HFF-Myc (cell line): ENCODE data around the gene TEX55.
"Not testable (repeated sequence)": the region's sequence is repeated elsewhere in the genome, so short reads cannot be mapped to it uniquely, and the experiment has no call there.

Experiments used
- DNase-seq: peaks from one replicate; pipeline ENCODE4 v3.0.0-alpha.2; 2011; ENCODE audit warnings: low read depth; ENCODE audit errors: extremely low read depth
- H3K4me3 ChIP-seq: replicated peaks from 2 replicates; pipeline ENCODE4 v1.5.1; 2011; ENCODE audit warnings: low read depth, mild to moderate bottlenecking, control low read depth, low read length
- CTCF ChIP-seq: IDR thresholded peaks from 2 replicates; pipeline ENCODE4 v1.5.1; 2012; ENCODE audit warnings: mild to moderate bottlenecking, low read depth, low read length, control low read depth; ENCODE audit errors: missing control alignments

Gene TEX55

GRCh38 chr3:119160815-119161214 lies 14.8 kb downstream of the TEX55 start:
- TF ChIP-seq CTCF, result no peak
- no peak overlapping the region for H3K4me3 ChIP-seq
- no peak for DNase-seq

- no peak for DNase-seq
- H3K4me3 ChIP-seq, result no peak overlapping the region
- no peak for TF ChIP-seq CTCF
Measured at GRCh38 chr3:119161240-119161639, 15.3 kb downstream of the TEX55 start.

- not testable (repeated sequence) for H3K4me3 ChIP-seq, DNase-seq
Measured at GRCh38 chr3:119164745-119165144, 18.8 kb downstream of the TEX55 start.

- no peak overlapping the region for H3K4me3 ChIP-seq
- TF ChIP-seq CTCF, result no peak
- DNase-seq, result no peak
Measured at GRCh38 chr3:119170821-119171220, 24.9 kb downstream of the TEX55 start.

- TF ChIP-seq CTCF, result no peak
- H3K4me3 ChIP-seq, result no peak within 1 kb of the TSS
- DNase-seq, result no peak
Measured at GRCh38 chr3:119173325-119173724, 27.4 kb downstream of the TEX55 start, which contains the start of gene UPK1B. Gene UPK1B (plus strand): TSS chr3:119173598. CDS start chr3:119186742, 13,144 bp downstream.

- TF ChIP-seq CTCF, result no peak
- no peak for DNase-seq
- H3K4me3 ChIP-seq, result no peak overlapping the region
Measured at GRCh38 chr3:119175872-119176756, 30.1 kb downstream of the TEX55 start.

GRCh38 chr3:119176778-119177177 lies 30.8 kb downstream of the TEX55 start:
- no peak overlapping the region for H3K4me3 ChIP-seq
- TF ChIP-seq CTCF, result no peak
- DNase-seq, result no peak
